ENCODE results near the gene MTA1. TPM values are rescaled to one million over a fixed set of nuclear protein-coding genes. Genes with fewer than 3 reads are reported as not detected.

Gene MTA1
- total and polyA plus RNA-seq, 2 donors from 2014 or later = 30.4 to 112 TPM

DNA sequence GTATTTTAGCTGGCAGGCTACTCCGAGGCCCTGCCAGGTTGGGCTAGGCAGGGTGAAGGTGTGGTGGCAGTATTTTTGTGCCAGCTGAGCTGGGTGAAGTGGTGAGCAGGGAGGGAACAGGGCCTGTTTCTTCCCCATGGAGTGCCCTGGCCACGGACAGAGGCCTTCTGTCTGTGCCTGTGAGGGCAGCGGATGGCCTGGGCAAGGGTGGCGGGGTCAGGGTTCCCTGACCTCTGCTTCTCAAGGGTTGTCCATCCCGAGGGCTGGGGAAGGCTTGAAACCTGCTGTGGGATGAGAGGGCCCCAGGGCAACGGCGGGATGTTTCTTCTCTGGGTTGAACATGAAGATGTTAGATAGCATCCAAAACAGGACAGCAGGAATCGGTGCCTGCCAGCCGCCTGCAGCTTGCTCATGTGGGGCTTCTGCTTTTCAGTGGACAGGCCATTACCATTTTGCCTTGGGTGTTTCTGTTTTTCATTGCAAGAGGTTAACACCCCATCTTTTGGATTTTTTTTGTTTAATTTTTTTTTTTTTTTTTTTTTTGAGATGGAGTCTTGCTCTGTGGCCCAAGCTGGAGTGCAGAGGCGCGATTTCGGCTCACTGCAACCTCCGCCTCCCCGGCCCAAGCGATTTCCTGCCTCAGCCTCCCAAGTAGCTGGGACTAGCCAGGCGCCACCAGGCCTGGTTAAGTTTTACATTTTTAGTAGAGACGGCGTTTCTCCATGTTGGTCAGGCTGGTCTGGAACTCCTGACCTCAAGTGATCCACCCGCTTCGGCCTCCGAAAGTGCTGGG is 3.3 kb downstream of the MTA1 start:
- Histone ChIP-seq H3K27me3 (ENCODE audit: control insufficient read depth, insufficient read depth, low read length) (no peaks in the 10 kb centered on the region), H3K36me3 (ENCODE audit: control insufficient read depth in 2 of 3, insufficient read depth in 3 of 3, low read length in 3 of 3) (peaks cover 0 to 4% (median 0%) of the 10 kb centered on the region in 3 donors), H3K4me1 (ENCODE audit: control insufficient read depth in 2 of 3, insufficient read depth in 2 of 3, low read depth in 1 of 3, low read length in 3 of 3) (peaks cover 0 to 19% (median 0%) of the 10 kb centered on the region in 3 donors), H3K4me3 (ENCODE audit: low read length in 3 of 3) (no peak overlapping the region), H3K9ac (ENCODE audit: low read length in 3 of 3) (no peak overlapping the region), H3K27ac (ENCODE audit: low read depth in 2 of 2, low read length in 2 of 2) (no peak overlapping the region), H3K9me3 (ENCODE audit: control insufficient read depth in 2 of 3, insufficient read depth in 1 of 3, low read length in 3 of 3) (peaks cover 0 to 3% (median 0%) of the 10 kb centered on the region in 3 donors)
- intact Hi-C loops (cut with DNase I) = no loop called here
- FAIRE-seq = no peak
- DNase-seq = peak in 1 of 5 donors; percentile 49
- TF ChIP-seq, protein P1, sequence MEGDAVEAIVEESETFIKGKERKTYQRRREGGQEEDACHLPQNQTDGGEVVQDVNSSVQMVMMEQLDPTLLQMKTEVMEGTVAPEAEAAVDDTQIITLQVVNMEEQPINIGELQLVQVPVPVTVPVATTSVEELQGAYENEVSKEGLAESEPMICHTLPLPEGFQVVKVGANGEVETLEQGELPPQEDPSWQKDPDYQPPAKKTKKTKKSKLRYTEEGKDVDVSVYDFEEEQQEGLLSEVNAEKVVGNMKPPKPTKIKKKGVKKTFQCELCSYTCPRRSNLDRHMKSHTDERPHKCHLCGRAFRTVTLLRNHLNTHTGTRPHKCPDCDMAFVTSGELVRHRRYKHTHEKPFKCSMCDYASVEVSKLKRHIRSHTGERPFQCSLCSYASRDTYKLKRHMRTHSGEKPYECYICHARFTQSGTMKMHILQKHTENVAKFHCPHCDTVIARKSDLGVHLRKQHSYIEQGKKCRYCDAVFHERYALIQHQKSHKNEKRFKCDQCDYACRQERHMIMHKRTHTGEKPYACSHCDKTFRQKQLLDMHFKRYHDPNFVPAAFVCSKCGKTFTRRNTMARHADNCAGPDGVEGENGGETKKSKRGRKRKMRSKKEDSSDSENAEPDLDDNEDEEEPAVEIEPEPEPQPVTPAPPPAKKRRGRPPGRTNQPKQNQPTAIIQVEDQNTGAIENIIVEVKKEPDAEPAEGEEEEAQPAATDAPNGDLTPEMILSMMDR (IDR thresholded peaks at IDR 0.05; ENCODE audit: borderline replicate concordance, extremely low read depth, insufficient read depth) = no peak

DNA sequence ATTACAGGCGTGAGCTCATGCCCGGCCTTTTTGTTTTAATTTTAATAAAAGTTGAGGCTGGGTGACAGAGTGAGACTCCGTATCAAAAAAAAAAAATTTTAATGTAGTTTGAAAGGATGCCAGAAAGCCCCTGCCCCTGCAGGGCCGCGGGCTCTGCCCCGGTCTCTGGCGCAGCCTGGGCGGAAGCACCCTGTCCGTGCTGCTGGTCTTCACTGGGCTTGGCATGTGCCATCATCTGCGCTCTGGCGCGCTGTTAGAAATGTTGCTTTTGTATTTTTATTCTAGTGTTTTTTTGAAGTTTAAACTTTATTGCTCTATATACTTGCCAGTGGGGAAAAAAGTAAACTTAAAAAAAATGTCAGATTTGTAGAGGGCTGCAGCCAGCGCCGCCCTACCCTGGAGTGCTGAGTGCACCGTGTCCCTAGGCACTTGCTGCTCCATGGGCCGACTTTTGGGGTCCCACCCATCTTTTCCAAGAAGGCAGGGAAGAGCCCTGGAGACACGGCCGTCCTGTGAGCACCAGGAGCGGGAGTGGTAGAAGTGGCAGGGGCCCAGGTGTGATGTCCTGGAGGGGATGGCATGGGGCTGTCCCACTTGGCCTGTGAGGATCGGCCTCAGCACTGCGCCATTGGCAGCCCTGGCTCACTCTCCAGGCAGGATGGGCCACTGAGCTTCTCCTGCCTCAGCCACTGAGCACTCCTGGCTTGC is 4.0 kb downstream of the MTA1 start:
- Histone ChIP-seq H3K4me3 (ENCODE audit: low read length in 3 of 3) (no peak overlapping the region), H3K36me3 (ENCODE audit: control insufficient read depth in 2 of 3, insufficient read depth in 3 of 3, low read length in 3 of 3) (peaks cover 0 to 4% (median 0%) of the 10 kb centered on the region in 3 donors), H3K9me3 (ENCODE audit: control insufficient read depth in 2 of 3, insufficient read depth in 1 of 3, low read length in 3 of 3) (peaks cover 0 to 3% (median 0%) of the 10 kb centered on the region in 3 donors), H3K27me3 (ENCODE audit: control insufficient read depth, insufficient read depth, low read length) (no peaks in the 10 kb centered on the region), H3K27ac (ENCODE audit: low read depth in 2 of 2, low read length in 2 of 2) (no peak overlapping the region), H3K9ac (ENCODE audit: low read length in 3 of 3) (no peak overlapping the region), H3K4me1 (ENCODE audit: control insufficient read depth in 2 of 3, insufficient read depth in 2 of 3, low read depth in 1 of 3, low read length in 3 of 3) (peaks cover 0 to 18% (median 0%) of the 10 kb centered on the region in 3 donors)
- intact Hi-C loops (cut with DNase I) = no loop called here
- TF ChIP-seq, protein P1 (IDR thresholded peaks at IDR 0.05; ENCODE audit: borderline replicate concordance, extremely low read depth, insufficient read depth) = no peak
- DNase-seq = no peak
- no peak for FAIRE-seq

DNA sequence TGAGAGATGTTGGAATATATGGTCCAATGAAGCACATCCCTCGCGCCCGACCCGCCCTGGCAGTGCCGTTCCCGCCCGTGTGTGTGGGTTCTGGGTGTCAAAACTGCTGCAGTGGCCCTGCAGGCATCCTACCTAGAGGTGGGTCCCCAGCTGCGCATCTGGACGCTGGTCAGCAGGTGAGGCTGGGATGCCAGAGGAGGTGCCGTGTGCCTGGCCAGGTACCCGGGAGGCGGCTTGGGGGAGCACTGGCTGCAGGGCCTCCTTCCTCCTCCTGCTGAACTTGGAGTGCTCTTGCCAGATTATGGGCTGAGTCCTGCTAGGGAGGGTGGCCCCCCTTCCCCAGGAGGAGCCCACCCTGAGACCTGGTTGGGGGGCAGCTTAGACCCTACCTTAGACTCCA is 5.2 kb downstream of the MTA1 start:
- H3K27me3 ChIP-seq (ENCODE audit: control insufficient read depth, insufficient read depth, low read length) = no peaks in the 10 kb centered on the region

More for the DNA sequence above, 5.2 kb downstream of the MTA1 start:
- Histone ChIP-seq H3K9me3 (ENCODE audit: control insufficient read depth in 2 of 3, insufficient read depth in 1 of 3, low read length in 3 of 3) (peaks cover 0 to 3% (median 0%) of the 10 kb centered on the region in 3 donors), H3K4me3 (ENCODE audit: low read length in 3 of 3) (no peak overlapping the region), H3K9ac (ENCODE audit: low read length in 3 of 3) (no peak overlapping the region), H3K36me3 (ENCODE audit: control insufficient read depth in 2 of 3, insufficient read depth in 3 of 3, low read length in 3 of 3) (peaks cover 0 to 4% (median 0%) of the 10 kb centered on the region in 3 donors), H3K4me1 (ENCODE audit: control insufficient read depth in 2 of 3, insufficient read depth in 2 of 3, low read depth in 1 of 3, low read length in 3 of 3) (peaks cover 0 to 11% (median 0%) of the 10 kb centered on the region in 3 donors), H3K27ac (ENCODE audit: low read depth in 2 of 2, low read length in 2 of 2) (no peak overlapping the region)
- DNase-seq (no peak), FAIRE-seq (no peak)
- TF ChIP-seq, protein P1 (IDR thresholded peaks at IDR 0.05; ENCODE audit: borderline replicate concordance, extremely low read depth, insufficient read depth) = no peak
- intact Hi-C loops (cut with DNase I) = no loop called here
